T-helper 17 cell (primary cell): ENCODE measurements around the gene ZNF554. TPM values are rescaled to one million over a fixed set of nuclear protein-coding genes. Genes with fewer than 3 reads are reported as not detected.
"Not testable (repeated sequence)": the region's sequence is repeated elsewhere in the genome, so short reads cannot be mapped to it uniquely, and the experiment has no call there.

Experiments
- ATAC-seq: fragments of 150-1000 bp; cut with Tn5 transposase; 2 replicates; pipeline ENCODE4 v1.10.0; 2021; ENCODE audit warnings: mild to moderate bottlenecking, moderate library complexity
- DNase-seq, 3 donors: peaks; one replicate each; pipeline versions ENCODE4 v3.0.0 to v3.0.0-alpha.2; 2020 to 2021
- H3K9me3 ChIP-seq: one replicate; pipeline ENCODE4 v1.7.0; 2013; ENCODE audit warnings: low read length, mild to moderate bottlenecking; ENCODE audit not compliant: control insufficient read depth, poor library complexity, severe bottlenecking
- H3K27ac Mint-ChIP-seq: one replicate; pipeline ENCODE4 v1.8.0; 2022; ENCODE audit warnings: mild to moderate bottlenecking, moderate library complexity, mixed read lengths
- H3K27me3 Mint-ChIP-seq: one replicate; pipeline ENCODE4 v1.8.0; 2022; ENCODE audit warnings: mixed read lengths
- H3K36me3 Mint-ChIP-seq: one replicate; pipeline ENCODE4 v1.8.0; 2022; ENCODE audit warnings: low read depth, mixed read lengths
- H3K4me1 Mint-ChIP-seq: one replicate; pipeline ENCODE4 v1.8.0; 2022; ENCODE audit warnings: mild to moderate bottlenecking, mixed read lengths
- H3K4me3 Mint-ChIP-seq: one replicate; pipeline ENCODE4 v1.8.0; 2022; ENCODE audit warnings: mild to moderate bottlenecking, moderate library complexity, mixed read lengths
- total RNA-seq, 4 donors: library from RNA in 2 of 4; stranded (reverse) in 2 of 4; gene quantifications; one replicate each; pipeline ENCODE4 v1.2.3 and lab custom pipeline; 2022 to 2026

The ZNF554 gene
- total RNA-seq, 2 donors from 2014 or later: 3.0 to 3.2 TPM

DNA sequence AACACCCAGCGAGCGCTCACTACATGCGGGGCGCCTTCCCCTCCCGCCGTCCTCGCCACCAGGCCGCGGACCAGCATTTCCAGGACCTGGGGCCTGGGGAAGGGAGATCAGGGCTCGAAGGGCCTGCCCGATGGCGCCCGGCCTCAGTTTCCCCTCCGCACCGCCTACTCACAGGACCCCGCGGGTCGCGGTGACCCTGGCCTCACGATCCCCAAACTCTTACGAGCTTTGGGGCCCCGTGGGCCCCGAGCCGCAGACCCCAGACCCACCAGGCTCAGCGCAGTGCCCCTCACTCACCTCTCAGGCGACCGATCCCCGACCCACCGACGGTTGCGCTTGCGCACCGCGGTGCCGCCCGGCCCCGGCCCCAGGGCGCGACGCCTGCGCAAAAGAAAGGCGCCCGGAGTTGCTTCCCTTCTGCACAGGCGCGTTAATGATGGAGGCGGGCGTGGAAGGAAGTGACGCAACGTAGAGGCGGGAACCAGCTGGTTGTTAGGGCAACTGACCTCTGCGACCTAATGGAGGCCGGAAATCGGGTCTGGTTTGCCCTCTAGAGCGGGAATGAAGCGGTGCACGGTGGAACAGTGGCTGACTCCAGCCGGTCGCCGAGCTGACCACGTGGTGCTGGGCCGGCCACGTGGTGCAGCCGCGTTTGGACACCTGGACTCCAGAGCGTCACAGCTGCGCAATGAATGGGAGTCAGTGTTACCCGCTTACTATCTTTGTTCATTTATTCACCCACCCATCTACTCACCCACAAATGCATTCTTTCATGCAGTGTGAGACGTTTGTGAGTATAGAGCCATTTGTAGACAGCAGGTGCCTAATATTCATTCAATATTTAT is 36.5 kb upstream of the ZNF554 start, which contains the start of gene SGTA:
SGTA (minus strand) TSS at position 338 of the 845 bp plus-strand sequence. CDS start 14,205 bp downstream, outside the sequence.
- H3K9me3 ChIP-seq: no peaks in the 10 kb centered on the region
- H3K4me1 Mint-ChIP-seq: peaks cover 21% of the 10 kb centered on the region
- H3K4me3 Mint-ChIP-seq: peak within 1 kb of the TSS; percentile 89
- H3K27ac Mint-ChIP-seq: peak within 1 kb of the TSS; percentile 89
- H3K36me3 Mint-ChIP-seq: no peaks in the 10 kb centered on the region
- ATAC-seq: peak; percentile 67
- peak; percentile 87 to 92 (median 88) for DNase-seq
- no peaks in the 10 kb centered on the region for H3K27me3 Mint-ChIP-seq

DNA sequence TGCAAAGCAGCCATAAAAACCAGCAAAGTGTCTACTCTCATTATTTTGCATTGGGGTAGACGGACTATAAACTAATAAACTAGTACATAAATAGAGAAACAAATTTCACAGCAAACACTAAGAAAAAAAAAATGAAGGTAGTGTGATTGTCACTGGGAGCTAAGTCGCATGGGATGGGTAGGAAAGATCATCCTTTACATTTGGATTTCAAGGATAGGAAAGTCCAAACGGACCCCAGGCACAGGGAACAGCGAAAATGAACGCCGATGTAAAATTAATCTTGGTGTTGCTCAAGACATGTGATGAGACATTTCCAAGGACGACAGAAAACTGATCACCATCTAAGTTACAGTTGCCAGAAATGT is 35.9 kb upstream of the ZNF554 start:
- Mint-ChIP-seq H3K4me3 (peak overlapping the region; percentile 89), H3K27me3 (no peaks in the 10 kb centered on the region), H3K36me3 (no peaks in the 10 kb centered on the region), H3K27ac (peak overlapping the region; percentile 89), H3K4me1 (peaks cover 21% of the 10 kb centered on the region)
- no peak for ATAC-seq
- H3K9me3 ChIP-seq: no peaks in the 10 kb centered on the region
- DNase-seq: no peak

DNA sequence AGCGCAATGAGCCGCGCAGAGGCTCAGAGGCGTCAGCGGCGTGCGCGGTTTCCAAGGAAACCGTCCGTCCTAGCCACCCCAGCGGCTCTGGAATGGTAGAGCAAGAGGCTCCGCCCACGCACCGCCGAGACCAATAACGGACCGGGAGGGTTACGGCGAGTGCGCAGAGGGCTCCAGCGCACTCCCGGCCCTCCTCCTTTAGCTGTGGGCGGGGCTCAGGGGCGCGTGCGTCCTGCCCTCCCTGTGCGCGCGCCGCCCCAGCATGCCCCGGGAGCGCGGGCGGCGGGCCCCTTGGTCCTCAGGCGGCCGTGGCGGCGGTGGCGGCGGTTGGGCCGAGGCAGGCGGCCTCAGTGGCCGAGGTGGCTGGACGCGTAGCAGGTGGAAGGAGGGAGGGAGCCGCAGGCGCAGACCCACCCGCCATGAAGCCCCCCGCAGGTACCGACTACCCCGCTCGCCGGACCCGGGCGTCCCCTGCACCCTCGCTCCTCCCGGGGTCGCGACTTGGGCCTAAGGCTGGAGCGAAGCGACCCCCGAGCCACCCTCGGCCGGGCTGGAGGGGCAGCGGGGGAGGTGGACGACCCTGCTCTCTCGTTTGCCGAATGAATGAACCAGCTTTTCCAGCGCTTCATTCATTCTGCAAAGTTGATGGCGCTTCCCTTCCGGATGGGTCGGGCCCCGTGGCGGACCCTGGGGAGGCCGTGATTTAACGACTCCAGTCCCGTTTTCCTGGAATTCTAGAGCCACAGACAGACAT is 34.2 kb upstream of the ZNF554 start, which contains the start of gene THOP1:
THOP1 (plus strand) TSS at position 260 of the 754 bp plus-strand sequence; CDS start at position 420, 160 bp downstream.
- H3K4me3 Mint-ChIP-seq: peak within 1 kb of the TSS; percentile 89
- peak; percentile 97 to 98 (median 98) for DNase-seq
- H3K27ac Mint-ChIP-seq: peak within 1 kb of the TSS; percentile 89
- H3K9me3 ChIP-seq: no peaks in the 10 kb centered on the region
- H3K27me3 Mint-ChIP-seq: no peaks in the 10 kb centered on the region
- H3K36me3 Mint-ChIP-seq: no peaks in the 10 kb centered on the region
- ATAC-seq: peak; percentile 92
- H3K4me1 Mint-ChIP-seq: peaks cover 17% of the 10 kb centered on the region

DNA sequence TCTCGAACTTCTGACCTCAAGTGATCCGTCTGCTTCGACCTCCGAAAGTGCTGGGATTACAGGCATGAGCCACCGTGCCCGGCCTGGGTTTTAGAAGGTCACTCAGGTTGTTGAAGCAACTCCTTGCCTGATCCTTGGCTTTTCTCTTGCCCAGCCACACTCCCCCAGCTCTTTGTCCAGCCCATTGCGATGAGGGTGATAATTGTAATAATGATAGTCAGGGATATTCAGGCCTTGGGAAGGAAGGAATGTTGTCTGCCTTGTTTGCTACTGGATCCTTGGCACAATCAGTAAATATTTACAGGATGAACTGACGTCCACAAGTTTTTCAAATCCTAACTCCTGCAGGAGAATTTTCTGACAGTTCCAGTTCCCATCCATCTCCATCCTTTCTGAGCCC is 32.6 kb upstream of the ZNF554 start:
- DNase-seq: no peak
- H3K9me3 ChIP-seq: no peaks in the 10 kb centered on the region
- no peaks in the 10 kb centered on the region for H3K36me3 Mint-ChIP-seq
- H3K4me1 Mint-ChIP-seq: peaks cover 8% of the 10 kb centered on the region
- no peak for ATAC-seq
- H3K27me3 Mint-ChIP-seq: no peaks in the 10 kb centered on the region
- peak overlapping the region; percentile 27 for H3K27ac Mint-ChIP-seq
- H3K4me3 Mint-ChIP-seq: peak overlapping the region; percentile 89

DNA sequence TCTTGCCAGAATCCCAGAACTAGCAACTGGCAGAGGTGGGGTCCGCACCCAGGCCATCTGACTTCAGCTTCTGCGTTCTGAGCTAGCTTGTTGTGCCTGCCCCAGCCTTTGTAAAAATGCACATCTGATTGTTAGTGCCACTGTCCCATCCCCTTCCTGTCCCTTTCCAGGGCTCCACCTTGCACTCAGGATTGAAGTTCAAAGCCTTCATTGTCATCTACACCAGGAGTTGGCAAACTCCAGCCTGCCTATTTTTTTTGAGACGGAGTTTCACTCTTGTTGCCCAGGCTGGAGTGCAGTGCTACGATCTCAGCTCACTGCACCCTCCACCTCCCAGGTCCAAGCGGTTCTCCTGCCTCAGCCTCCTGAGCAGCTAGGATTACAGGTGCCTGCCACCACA is 31.4 kb upstream of the ZNF554 start:
- Mint-ChIP-seq H3K36me3 (no peaks in the 10 kb centered on the region), H3K27ac (no peak overlapping the region), H3K4me3 (no peak overlapping the region), H3K4me1 (peaks cover 4% of the 10 kb centered on the region), H3K27me3 (no peaks in the 10 kb centered on the region)
- DNase-seq: no peak
- no peak for ATAC-seq
- no peaks in the 10 kb centered on the region for H3K9me3 ChIP-seq

DNA sequence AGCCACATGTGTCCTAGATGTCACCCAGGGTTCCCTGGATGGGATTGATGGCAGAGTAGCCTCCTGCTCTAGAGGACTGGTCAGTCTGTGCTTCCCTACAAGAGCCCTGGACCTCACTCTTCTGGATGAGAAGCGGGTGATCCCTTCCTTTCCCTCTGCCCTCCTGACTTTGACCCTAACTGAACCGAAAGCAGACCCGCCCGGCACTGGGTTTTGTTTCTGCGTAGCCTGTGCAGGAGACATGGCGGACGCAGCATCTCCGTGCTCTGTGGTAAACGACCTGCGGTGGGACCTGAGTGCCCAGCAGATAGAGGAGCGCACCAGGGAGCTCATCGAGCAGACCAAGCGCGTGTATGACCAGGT is 29.5 kb upstream of the ZNF554 start:
- ATAC-seq (no peak), DNase-seq (no peak)
- Mint-ChIP-seq H3K36me3 (no peaks in the 10 kb centered on the region), H3K27me3 (no peaks in the 10 kb centered on the region), H3K4me1 (no peaks in the 10 kb centered on the region), H3K4me3 (no peak overlapping the region), H3K27ac (no peak overlapping the region)
- H3K9me3 ChIP-seq: no peaks in the 10 kb centered on the region

DNA sequence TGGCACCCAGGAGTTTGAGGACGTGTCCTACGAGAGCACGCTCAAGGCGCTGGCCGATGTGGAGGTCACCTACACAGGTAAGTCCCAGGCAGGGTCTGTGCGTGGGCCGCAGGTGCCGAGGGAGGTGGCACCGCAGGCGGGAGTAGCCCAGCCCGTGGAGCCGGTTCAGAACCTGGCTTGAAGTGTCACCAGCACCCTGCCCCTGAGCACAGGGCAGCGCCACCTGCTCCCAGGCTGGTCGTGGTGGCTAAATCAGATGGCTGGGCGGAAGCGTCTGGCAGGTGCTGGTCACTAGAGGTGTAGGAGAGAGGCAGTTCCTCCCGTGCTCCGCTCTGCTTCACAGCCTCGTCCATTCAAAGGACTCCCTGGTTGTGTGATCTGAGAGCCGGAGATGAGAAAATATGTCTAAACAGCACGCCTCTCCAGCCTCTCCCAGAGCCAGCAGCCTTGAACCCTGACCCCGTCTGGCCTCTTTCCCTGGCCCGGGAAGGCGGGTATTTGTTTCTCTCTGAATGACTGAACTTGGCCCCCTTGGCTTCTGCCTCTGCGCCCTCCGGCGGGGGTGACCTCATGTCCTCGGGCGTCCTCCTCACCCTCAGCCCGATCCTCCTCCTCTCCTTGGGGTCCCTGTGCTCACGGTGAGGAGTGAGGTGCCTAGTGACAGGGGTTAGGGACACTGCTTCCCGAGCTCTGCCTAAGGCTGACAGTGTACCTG is 29.0 kb upstream of the ZNF554 start:
- ATAC-seq (no peak), DNase-seq (no peak)
- no peaks in the 10 kb centered on the region for H3K9me3 ChIP-seq
- no peak overlapping the region for H3K27ac Mint-ChIP-seq
- H3K36me3 Mint-ChIP-seq: no peaks in the 10 kb centered on the region
- no peak overlapping the region for H3K4me3 Mint-ChIP-seq
- H3K27me3 Mint-ChIP-seq: no peaks in the 10 kb centered on the region
- H3K4me1 Mint-ChIP-seq: no peaks in the 10 kb centered on the region

DNA sequence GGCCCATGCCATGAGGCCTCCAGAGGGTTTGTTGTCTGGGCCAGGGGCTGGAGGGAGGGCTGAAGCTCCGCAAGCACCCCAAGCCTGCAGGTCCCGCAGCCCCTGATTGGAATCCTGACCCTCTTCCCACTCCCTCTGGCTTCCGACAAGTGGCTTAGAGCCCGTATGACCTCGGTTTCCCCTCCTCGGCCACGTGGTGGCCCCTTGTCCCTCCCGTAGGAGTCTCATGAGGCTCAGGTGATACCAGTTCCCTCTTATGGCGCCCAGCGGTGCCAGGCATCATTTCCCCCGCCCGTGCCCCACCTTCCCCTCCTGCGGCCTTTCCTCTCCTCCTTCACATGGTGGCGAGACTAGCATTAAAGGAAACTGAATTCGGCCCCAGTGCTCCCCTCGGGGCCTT is 28.2 kb upstream of the ZNF554 start:
- no peaks in the 10 kb centered on the region for H3K9me3 ChIP-seq
- Mint-ChIP-seq H3K4me1 (no peaks in the 10 kb centered on the region), H3K27me3 (no peaks in the 10 kb centered on the region), H3K27ac (peak overlapping the region; percentile 45), H3K4me3 (no peak overlapping the region), H3K36me3 (no peaks in the 10 kb centered on the region)
- no peak for ATAC-seq
- DNase-seq: no peak

DNA sequence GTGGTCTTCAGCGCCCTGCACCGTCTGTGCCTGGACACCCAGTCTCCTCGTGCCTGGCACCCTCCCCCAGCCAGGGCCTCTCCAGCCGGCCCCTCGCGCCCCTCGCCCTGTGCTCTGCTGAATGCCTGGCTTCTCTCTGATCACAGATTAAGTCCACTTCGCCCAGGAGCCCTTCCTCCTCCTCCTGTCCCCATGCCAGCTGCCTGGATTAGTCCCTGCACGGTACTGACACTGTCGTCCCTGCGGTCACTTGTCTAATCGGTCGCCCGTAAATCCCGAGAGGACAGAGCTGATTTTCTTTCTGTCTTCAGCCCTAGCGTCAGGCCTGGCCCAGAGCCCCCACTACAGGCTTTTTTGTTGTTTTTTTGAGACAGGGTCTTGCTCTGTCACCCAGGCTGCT is 27.8 kb upstream of the ZNF554 start:
- Mint-ChIP-seq H3K4me1 (no peaks in the 10 kb centered on the region), H3K27me3 (no peaks in the 10 kb centered on the region), H3K36me3 (no peaks in the 10 kb centered on the region), H3K4me3 (no peak overlapping the region), H3K27ac (peak overlapping the region; percentile 45)
- H3K9me3 ChIP-seq: no peaks in the 10 kb centered on the region
- DNase-seq (no peak), ATAC-seq (no peak)

DNA sequence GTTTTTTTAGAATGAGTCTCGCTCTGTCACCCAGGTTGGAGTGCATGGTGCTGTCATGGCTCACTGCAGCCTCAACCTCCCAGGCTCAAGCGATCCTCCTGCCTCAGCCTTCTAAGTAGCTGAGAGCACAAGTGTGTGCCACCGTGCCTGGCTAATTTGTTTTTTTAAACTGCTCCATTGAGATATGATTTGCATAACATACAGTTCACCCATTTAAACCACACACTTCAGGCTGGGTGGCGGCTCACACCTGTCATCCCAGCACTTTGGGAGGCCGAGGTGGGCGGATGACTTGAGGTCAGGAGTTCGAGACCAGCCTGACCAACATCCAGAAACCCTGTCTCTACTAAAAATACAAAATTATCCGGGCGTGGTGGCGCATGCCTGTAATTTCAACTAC is 27.0 kb upstream of the ZNF554 start:
- not testable (repeated sequence) for ATAC-seq, H3K9me3 ChIP-seq, H3K36me3 Mint-ChIP-seq, H3K27me3 Mint-ChIP-seq, H3K4me1 Mint-ChIP-seq, H3K27ac Mint-ChIP-seq, H3K4me3 Mint-ChIP-seq, DNase-seq

DNA sequence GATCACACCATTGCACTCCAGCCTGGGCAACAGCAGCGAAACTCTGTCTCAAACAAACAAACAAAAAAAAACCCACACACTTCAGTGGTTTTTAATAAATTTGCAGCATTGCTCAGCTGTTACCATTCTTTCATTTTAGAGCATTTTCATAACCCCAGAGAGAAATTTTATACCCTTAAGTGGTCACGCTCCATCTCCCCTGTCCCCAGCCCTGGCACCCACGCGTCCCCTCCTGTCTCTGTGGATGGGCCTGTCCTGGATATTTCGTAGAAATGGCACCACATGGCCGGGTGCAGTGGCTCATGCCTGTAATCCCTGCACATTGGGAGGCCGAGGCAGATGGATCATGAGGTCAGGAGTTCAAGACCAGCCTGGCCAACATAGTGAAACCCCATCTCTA is 26.5 kb upstream of the ZNF554 start:
- no peaks in the 10 kb centered on the region for H3K36me3 Mint-ChIP-seq
- H3K4me3 Mint-ChIP-seq: no peak overlapping the region
- DNase-seq (no peak), ATAC-seq (no peak)
- H3K27ac Mint-ChIP-seq: no peak overlapping the region
- H3K4me1 Mint-ChIP-seq: no peaks in the 10 kb centered on the region
- no peaks in the 10 kb centered on the region for H3K27me3 Mint-ChIP-seq
- H3K9me3 ChIP-seq: no peaks in the 10 kb centered on the region

DNA sequence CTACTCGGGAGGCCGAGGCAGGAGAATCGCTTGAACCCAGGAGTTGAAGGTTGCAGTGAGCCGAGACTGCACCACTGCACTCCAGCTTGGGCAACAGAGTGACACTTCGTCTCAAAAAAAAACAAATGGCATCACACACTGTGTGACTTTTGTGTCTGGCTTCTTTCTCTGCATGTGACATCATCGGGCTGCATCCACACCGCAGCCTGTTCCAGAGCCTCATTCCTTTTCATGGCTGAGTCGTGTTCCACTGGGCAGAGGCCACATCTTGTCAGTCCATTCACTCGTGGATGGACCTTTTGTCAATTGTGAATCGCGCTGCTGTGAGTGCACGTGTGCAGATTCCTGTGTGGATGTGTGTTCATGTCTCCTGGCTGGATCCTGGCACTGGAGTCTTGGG is 26.1 kb upstream of the ZNF554 start:
- no peak overlapping the region for H3K27ac Mint-ChIP-seq
- H3K9me3 ChIP-seq: no peaks in the 10 kb centered on the region
- DNase-seq: no peak
- H3K36me3 Mint-ChIP-seq: no peaks in the 10 kb centered on the region
- no peak for ATAC-seq
- H3K4me1 Mint-ChIP-seq: no peaks in the 10 kb centered on the region
- no peak overlapping the region for H3K4me3 Mint-ChIP-seq
- no peaks in the 10 kb centered on the region for H3K27me3 Mint-ChIP-seq
